ENCODE data around the gene CAMKK2.

DNA sequence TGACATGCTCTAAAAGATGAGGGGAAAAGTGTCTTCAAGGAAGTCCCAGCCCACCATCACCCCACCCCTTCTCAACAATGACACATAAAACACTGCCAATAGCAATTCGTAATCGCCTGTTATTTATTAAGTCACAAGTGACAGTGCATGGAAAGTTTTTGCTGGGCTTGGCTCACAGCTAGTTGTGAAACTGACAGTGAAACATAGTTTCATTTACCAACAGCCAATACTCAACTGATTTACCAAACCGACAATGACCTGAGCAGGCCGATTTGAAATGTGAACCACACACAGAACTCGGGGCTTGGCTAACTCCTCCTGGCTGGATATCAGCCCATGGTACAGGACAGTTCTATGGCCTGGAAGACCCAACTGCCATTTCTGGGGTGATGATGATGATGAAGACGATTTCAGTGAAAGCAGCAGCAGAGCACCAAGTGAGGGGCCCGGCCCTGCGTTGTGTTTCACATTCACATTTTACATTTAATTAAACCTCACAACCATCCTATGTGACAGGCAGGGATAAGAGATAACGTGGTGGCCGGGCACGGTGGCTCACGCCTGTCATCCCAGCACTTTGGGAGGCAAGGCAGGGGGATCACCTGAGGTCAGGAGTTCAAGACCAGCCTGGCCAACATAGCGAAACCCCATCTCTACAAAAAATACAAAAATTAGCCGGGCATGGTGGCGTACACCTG is 42.7 kb downstream of the CAMKK2 start:
- TF ChIP-seq POLR2AphosphoS5 (IDR thresholded peaks at IDR 0.05) (no peak), CTCF (IDR thresholded peaks at IDR 0.05) (no peak), EP300 (IDR thresholded peaks at IDR 0.05; ENCODE audit: low read depth) (no peak)

Data from transverse colon (tissue), 4 donors.